DOHH2 (cell line): ENCODE results near the gene PMEL.

ENCODE experiments used
- EZH2phosphoT487 ChIP-seq: fragments of 200-600 bp; sonication (generic); IDR thresholded peaks from 2 replicates; pipeline ENCODE4 v1.6.1; 2017; ENCODE audit warnings: borderline replicate concordance, mild to moderate bottlenecking, antibody characterized with exemption, low read length, moderate library complexity, mixed read lengths
- TF ChIP-seq, protein P1 (sequence below): fragments of 200-600 bp; sonication (generic); IDR thresholded peaks from one replicate; pipeline ENCODE4 v1.5.1; 2014; ENCODE audit warnings: antibody characterized with exemption, mild to moderate bottlenecking, low read depth, low read length; ENCODE audit not compliant: poor library complexity, severe bottlenecking

DNA sequence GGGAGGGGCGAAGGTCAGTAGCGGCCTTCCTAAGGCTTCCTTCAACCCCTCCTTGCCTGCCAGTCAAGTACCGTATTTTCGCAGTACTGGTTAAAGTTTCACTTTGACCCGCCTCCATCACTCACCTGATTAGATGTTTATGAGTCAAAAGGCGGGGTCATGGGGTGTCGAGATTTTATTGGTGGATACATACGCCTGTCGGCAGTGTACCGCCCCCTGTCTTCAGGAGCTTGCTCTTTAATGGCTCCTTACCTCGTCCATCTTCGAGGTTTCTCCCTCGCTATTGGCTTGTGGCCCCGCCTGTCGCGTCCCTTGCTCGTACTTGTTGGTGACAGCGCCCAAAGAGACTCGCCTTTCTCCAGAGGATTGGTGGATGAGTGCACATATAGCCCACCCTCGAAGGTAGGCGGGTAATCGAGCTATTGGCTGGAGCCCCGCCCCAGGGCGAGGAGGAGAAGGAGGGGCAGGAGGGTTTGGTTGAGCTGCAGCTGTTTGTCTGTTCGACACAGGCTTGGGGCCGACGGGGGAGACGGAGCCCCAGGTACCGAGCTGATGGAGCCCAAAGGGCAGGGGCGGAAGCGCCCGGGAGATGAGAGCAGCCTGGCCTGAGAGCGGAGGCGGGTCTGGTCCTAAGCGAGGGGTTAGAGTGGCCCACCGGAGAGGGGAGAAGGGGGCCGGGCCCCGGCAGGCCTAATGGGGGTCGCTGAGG, 7.9 kb upstream of the PMEL start, which contains the start of gene RAB5B:
- TF ChIP-seq, protein P1, sequence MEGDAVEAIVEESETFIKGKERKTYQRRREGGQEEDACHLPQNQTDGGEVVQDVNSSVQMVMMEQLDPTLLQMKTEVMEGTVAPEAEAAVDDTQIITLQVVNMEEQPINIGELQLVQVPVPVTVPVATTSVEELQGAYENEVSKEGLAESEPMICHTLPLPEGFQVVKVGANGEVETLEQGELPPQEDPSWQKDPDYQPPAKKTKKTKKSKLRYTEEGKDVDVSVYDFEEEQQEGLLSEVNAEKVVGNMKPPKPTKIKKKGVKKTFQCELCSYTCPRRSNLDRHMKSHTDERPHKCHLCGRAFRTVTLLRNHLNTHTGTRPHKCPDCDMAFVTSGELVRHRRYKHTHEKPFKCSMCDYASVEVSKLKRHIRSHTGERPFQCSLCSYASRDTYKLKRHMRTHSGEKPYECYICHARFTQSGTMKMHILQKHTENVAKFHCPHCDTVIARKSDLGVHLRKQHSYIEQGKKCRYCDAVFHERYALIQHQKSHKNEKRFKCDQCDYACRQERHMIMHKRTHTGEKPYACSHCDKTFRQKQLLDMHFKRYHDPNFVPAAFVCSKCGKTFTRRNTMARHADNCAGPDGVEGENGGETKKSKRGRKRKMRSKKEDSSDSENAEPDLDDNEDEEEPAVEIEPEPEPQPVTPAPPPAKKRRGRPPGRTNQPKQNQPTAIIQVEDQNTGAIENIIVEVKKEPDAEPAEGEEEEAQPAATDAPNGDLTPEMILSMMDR, result no peak
- TF ChIP-seq EZH2phosphoT487, result no peak
